Ovary (tissue), 9 donors: ENCODE measurements around the gene ACAP2. TPM values are rescaled to one million over a fixed set of nuclear protein-coding genes. Genes with fewer than 3 reads are reported as not detected.

Source experiments
- DNase-seq, 5 donors: peaks; one replicate each; pipeline ENCODE4 v3.0.0-alpha.2; 2019 to 2020
- H3K27ac ChIP-seq, 2 donors: fragments of 200-600 bp; one replicate each; pipeline versions ENCODE4 v1.5.1 to v1.8.0; 2019 to 2022
- H3K27me3 ChIP-seq: fragments of 200-600 bp; one replicate; pipeline ENCODE4 v1.8.0; 2022
- H3K36me3 ChIP-seq: fragments of 200-600 bp; sonication (generic); one replicate; pipeline ENCODE4 v1.5.1; 2019
- H3K4me1 ChIP-seq: one replicate; pipeline ENCODE4 v1.8.1; 2013; ENCODE audit warnings: mild to moderate bottlenecking, moderate library complexity; ENCODE audit not compliant: insufficient read depth
- H3K4me3 ChIP-seq: fragments of 200-600 bp; sonication (generic); one replicate; pipeline ENCODE4 v1.5.1; 2017
- H3K9me3 ChIP-seq, 2 donors: fragments of 200-600 bp in 1 of 2; sonication (generic) in 1 of 2; one replicate each; pipeline versions ENCODE4 v1.5.1 to v1.8.1; 2013 to 2019; ENCODE audit warnings: mild to moderate bottlenecking in 1 of 2, moderate library complexity in 1 of 2
- EP300 ChIP-seq: sonication (generic); formaldehyde crosslinking; IDR thresholded peaks from one replicate; pipeline ENCODE4 v1.6.1; 2017; ENCODE audit warnings: antibody characterized with exemption
- POLR2A ChIP-seq: fragments of 450-650 bp; IDR thresholded peaks from one replicate; pipeline ENCODE4 v1.6.1; 2017; ENCODE audit warnings: antibody characterized with exemption, mild to moderate bottlenecking, moderate library complexity
- WGBS, 3 donors: extraction: QIAGEN DNeasy Blood & Tissue Kit in 1 of 3; methylation state at CpG; one replicate each; pipeline versions ENCODE4 v1.1.5 to v1.1.7; 2013 to 2017; 5-methylcytosine and 5-hydroxymethylcytosine counted together
- intact Hi-C, 4 donors: fragments of 100-400 bp; cut with DNase I; formaldehyde crosslinking; loops; one replicate each; pipeline versions ENCODE4 v1.11.0 to v1.15.1; 2022 to 2023
- polyA plus RNA-seq, 2 donors: library from polyadenylated mRNA; stranded (reverse); fragments of 200-250 nt in 1 of 2; fragments of 350-450 nt in 1 of 2; fragmentation: Illumina TruSeq in 1 of 2; extraction: RNeasy Lipid Tissue Mini Kit (QIAGEN cat#74804) in 1 of 2; gene quantifications; one replicate each; pipeline ENCODE4 v1.2.3, GENCODE V29; 2013 to 2014
- total RNA-seq, 7 donors: library from RNA; depleted of rRNA in 2 of 7; stranded (reverse); fragments of >200 nt in 2 of 7; fragmentation: NEBNext Ultra II Directional in 3 of 7; extraction: Animal tissue kit (Norgen Biotek cat#: 25700) in 3 of 7; gene quantifications; one replicate each; pipeline versions ENCODE4 v1.1.0 to v1.2.4, GENCODE V29; 2016 to 2023
- TF ChIP-seq, protein P1 (sequence below), 3 donors: fragments of 450-650 bp in 2 of 3; fragments of 200-600 bp in 1 of 3; IDR thresholded peaks; one replicate each; pipeline versions ENCODE4 v1.5.1 to v1.8.0; 2016 to 2022; ENCODE audit warnings: antibody characterized with exemption in 3 of 3, mild to moderate bottlenecking in 1 of 3
- donor health status: DM: no; HTN: no; CAD: no; lungs with moderate emphysema.
- donor health status: DM: no; HTN: no; CAD: no.
- donor health status: Bipolar disorder and iron deficiency.
- donor health status: DM: yes; HTN: yes; CAD: no.
- donor health status: DM: no; HTN: no; CAD: no.
- donor health status: DM: yes; HTN: yes; CAD: no.

Gene ACAP2
- total and polyA plus RNA-seq, 9 donors, result 15.1 to 66.8 (median 49.4) TPM

- WGBS, 3 donors, result 90 to 93% (median 91%) methylated on average over 7 of the region's 7 CpGs
- H3K27ac ChIP-seq, result no peak overlapping the region
- no peak for DNase-seq
- no peak overlapping the region for H3K4me3 ChIP-seq
- H3K36me3 ChIP-seq, result no peaks in the 10 kb centered on the region
- intact Hi-C loops, result no loop called here
- TF ChIP-seq, protein P1, sequence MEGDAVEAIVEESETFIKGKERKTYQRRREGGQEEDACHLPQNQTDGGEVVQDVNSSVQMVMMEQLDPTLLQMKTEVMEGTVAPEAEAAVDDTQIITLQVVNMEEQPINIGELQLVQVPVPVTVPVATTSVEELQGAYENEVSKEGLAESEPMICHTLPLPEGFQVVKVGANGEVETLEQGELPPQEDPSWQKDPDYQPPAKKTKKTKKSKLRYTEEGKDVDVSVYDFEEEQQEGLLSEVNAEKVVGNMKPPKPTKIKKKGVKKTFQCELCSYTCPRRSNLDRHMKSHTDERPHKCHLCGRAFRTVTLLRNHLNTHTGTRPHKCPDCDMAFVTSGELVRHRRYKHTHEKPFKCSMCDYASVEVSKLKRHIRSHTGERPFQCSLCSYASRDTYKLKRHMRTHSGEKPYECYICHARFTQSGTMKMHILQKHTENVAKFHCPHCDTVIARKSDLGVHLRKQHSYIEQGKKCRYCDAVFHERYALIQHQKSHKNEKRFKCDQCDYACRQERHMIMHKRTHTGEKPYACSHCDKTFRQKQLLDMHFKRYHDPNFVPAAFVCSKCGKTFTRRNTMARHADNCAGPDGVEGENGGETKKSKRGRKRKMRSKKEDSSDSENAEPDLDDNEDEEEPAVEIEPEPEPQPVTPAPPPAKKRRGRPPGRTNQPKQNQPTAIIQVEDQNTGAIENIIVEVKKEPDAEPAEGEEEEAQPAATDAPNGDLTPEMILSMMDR (IDR thresholded peaks at IDR 0.05), result no peak
- TF ChIP-seq EP300, result no peak
- no peak for TF ChIP-seq POLR2A
- H3K4me1 ChIP-seq, result peaks cover 5% of the 10 kb centered on the region
- H3K9me3 ChIP-seq, result no peaks in the 10 kb centered on the region
- H3K27me3 ChIP-seq, result no peaks in the 10 kb centered on the region
Measured at GRCh38 chr3:195394024-195394423, 48.8 kb downstream of the ACAP2 start.

GRCh38 chr3:195388380-195388779, 54.4 kb downstream of the ACAP2 start:
- H3K27ac ChIP-seq, result no peak overlapping the region
- H3K36me3 ChIP-seq, result no peaks in the 10 kb centered on the region
- TF ChIP-seq POLR2A, result no peak
- no peak for TF ChIP-seq EP300
- TF ChIP-seq, protein P1 (IDR thresholded peaks at IDR 0.05), result no peak
- peaks cover 2% of the 10 kb centered on the region for H3K4me1 ChIP-seq
- H3K9me3 ChIP-seq, result no peaks in the 10 kb centered on the region
- H3K27me3 ChIP-seq, result no peaks in the 10 kb centered on the region
- intact Hi-C loops, result no loop called here
- 89 to 95% (median 91%) methylated on average over 2 of the region's 2 CpGs for WGBS, 3 donors
- no peak overlapping the region for H3K4me3 ChIP-seq
- no peak for DNase-seq

GRCh38 chr3:195386739-195387138, 56.1 kb downstream of the ACAP2 start:
- no peak for DNase-seq
- Histone ChIP-seq H3K27ac (no peak overlapping the region), H3K36me3 (no peaks in the 10 kb centered on the region), H3K4me1 (no peaks in the 10 kb centered on the region), H3K4me3 (no peak overlapping the region), H3K27me3 (no peaks in the 10 kb centered on the region), H3K9me3 (no peaks in the 10 kb centered on the region)
- TF ChIP-seq EP300 (no peak), POLR2A (no peak)
- TF ChIP-seq, protein P1 (IDR thresholded peaks at IDR 0.05), result no peak
- intact Hi-C loops, result no loop called here
- 94 to 98% (median 96%) methylated on average over 3 of the region's 3 CpGs for WGBS, 3 donors

GRCh38 chr3:195385526-195385925, 57.3 kb downstream of the ACAP2 start:
- no peak for DNase-seq
- H3K4me1 ChIP-seq, result no peaks in the 10 kb centered on the region
- no peak overlapping the region for H3K4me3 ChIP-seq
- no peak for TF ChIP-seq EP300
- TF ChIP-seq POLR2A, result no peak
- TF ChIP-seq, protein P1 (IDR thresholded peaks at IDR 0.05), result no peak
- no peaks in the 10 kb centered on the region for H3K36me3 ChIP-seq
- H3K9me3 ChIP-seq, result no peaks in the 10 kb centered on the region
- H3K27me3 ChIP-seq, result no peaks in the 10 kb centered on the region
- WGBS, 3 donors, result 79 to 86% (median 82%) methylated on average over 2 of the region's 2 CpGs
- no peak overlapping the region for H3K27ac ChIP-seq
- intact Hi-C loops, result no loop called here

- no peak overlapping the region for H3K27ac ChIP-seq
- 93 to 98% (median 94%) methylated on average over 1 of the region's 1 CpG for WGBS, 3 donors
- no peaks in the 10 kb centered on the region for H3K27me3 ChIP-seq
- H3K4me3 ChIP-seq, result no peak overlapping the region
- no peaks in the 10 kb centered on the region for H3K4me1 ChIP-seq
- intact Hi-C loops, result no loop called here
- TF ChIP-seq EP300, result no peak
- TF ChIP-seq, protein P1 (IDR thresholded peaks at IDR 0.05), result no peak
- DNase-seq, result no peak
- H3K36me3 ChIP-seq, result no peaks in the 10 kb centered on the region
- H3K9me3 ChIP-seq, result no peaks in the 10 kb centered on the region
Measured at GRCh38 chr3:195384952-195385351, 57.9 kb downstream of the ACAP2 start.
